H9 (cell line): ENCODE measurements around the gene AK5. TPM values are rescaled to one million over a fixed set of nuclear protein-coding genes. Genes with fewer than 3 reads are reported as not detected.

Experiments used
- DNase-seq: peaks from one replicate; pipeline ENCODE4 v3.0.0-alpha.2; 2017
- H2AFZ ChIP-seq: one replicate; pipeline ENCODE4 v1.6.1; 2013; ENCODE audit warnings: mild to moderate bottlenecking, low read length, control low read depth, moderate library complexity
- H2AK5ac ChIP-seq: 2 replicates; pipeline ENCODE4 v1.6.1; 2013; ENCODE audit warnings: low read length, control low read depth, mixed read lengths; ENCODE audit not compliant: insufficient read length
- H2BK120ac ChIP-seq: one replicate; pipeline ENCODE4 v1.6.1; 2013; ENCODE audit warnings: low read depth, mild to moderate bottlenecking, low read length, control low read depth, inconsistent platforms; ENCODE audit not compliant: poor library complexity, severe bottlenecking
- H2BK12ac ChIP-seq: 2 replicates; pipeline ENCODE4 v1.6.1; 2013; ENCODE audit warnings: low read length, control low read depth, mixed read lengths, low read depth; ENCODE audit not compliant: insufficient read length
- H2BK15ac ChIP-seq: 2 replicates; pipeline ENCODE4 v1.6.1; 2013; ENCODE audit warnings: low read depth, low read length, control low read depth
- H2BK20ac ChIP-seq: one replicate; pipeline ENCODE4 v1.6.1; 2013; ENCODE audit warnings: low read depth, mild to moderate bottlenecking, low read length, control low read depth, inconsistent platforms; ENCODE audit not compliant: poor library complexity, severe bottlenecking
- H2BK5ac ChIP-seq: 2 replicates; pipeline ENCODE4 v1.6.1; 2013; ENCODE audit warnings: low read length, control low read depth, mixed read lengths; ENCODE audit not compliant: insufficient read length
- H3K14ac ChIP-seq: 2 replicates; pipeline ENCODE4 v1.6.1; 2013; ENCODE audit warnings: low read length, control low read depth; ENCODE audit not compliant: insufficient read depth
- H3K18ac ChIP-seq: 2 replicates; pipeline ENCODE4 v1.6.1; 2013; ENCODE audit warnings: low read depth, mild to moderate bottlenecking, mixed read lengths, low read length, control low read depth; ENCODE audit not compliant: insufficient read length
- H3K23ac ChIP-seq: 2 replicates; pipeline ENCODE4 v1.6.1; 2013; ENCODE audit warnings: low read length, control low read depth, mixed read lengths, low read depth; ENCODE audit not compliant: insufficient read length
- H3K23me2 ChIP-seq: 2 replicates; pipeline ENCODE4 v1.6.1; 2013; ENCODE audit warnings: low read depth, mild to moderate bottlenecking, mixed read lengths, low read length, control low read depth; ENCODE audit not compliant: insufficient read length, poor library complexity, severe bottlenecking
- H3K27ac ChIP-seq: 2 replicates; pipeline ENCODE4 v1.5.1; 2013; ENCODE audit warnings: low read length, control low read depth, mixed read lengths, low read depth; ENCODE audit not compliant: insufficient read length
- H3K27me3 ChIP-seq: 2 replicates; pipeline ENCODE4 v1.6.1; 2013; ENCODE audit warnings: low read length, control low read depth, inconsistent platforms; ENCODE audit not compliant: insufficient read depth
- H3K4ac ChIP-seq: 2 replicates; pipeline ENCODE4 v1.6.1; 2013; ENCODE audit warnings: low read depth, mild to moderate bottlenecking, control low read depth, inconsistent platforms, low read length, moderate library complexity
- H3K4me1 ChIP-seq: 2 replicates; pipeline ENCODE4 v1.6.1; 2013; ENCODE audit warnings: low read length, control low read depth, inconsistent platforms; ENCODE audit not compliant: insufficient read depth
- H3K4me2 ChIP-seq: 2 replicates; pipeline ENCODE4 v1.6.1; 2013; ENCODE audit warnings: low read length, control low read depth, mixed read lengths; ENCODE audit not compliant: insufficient read length, insufficient read depth
- H3K56ac ChIP-seq: 2 replicates; pipeline ENCODE4 v1.6.1; 2013; ENCODE audit warnings: low read depth, mild to moderate bottlenecking, mixed read lengths, low read length, control low read depth; ENCODE audit not compliant: insufficient read length
- H3K79me1 ChIP-seq: 2 replicates; pipeline ENCODE4 v1.6.1; 2013; ENCODE audit warnings: low read depth, mild to moderate bottlenecking, moderate library complexity, low read length, control low read depth, inconsistent platforms; ENCODE audit not compliant: insufficient read depth, poor library complexity, severe bottlenecking
- H3K79me2 ChIP-seq: 2 replicates; pipeline ENCODE4 v1.6.1; 2013; ENCODE audit warnings: low read length, control low read depth, inconsistent platforms; ENCODE audit not compliant: insufficient read depth
- H3K9ac ChIP-seq: 2 replicates; pipeline ENCODE4 v1.6.1; 2013; ENCODE audit warnings: low read length, control low read depth, mixed read lengths; ENCODE audit not compliant: insufficient read length; ENCODE audit errors: extremely low read depth
- H3K9me3 ChIP-seq: one replicate; pipeline ENCODE4 v1.6.1; 2013; ENCODE audit warnings: low read depth, low read length, inconsistent platforms; ENCODE audit not compliant: control insufficient read depth
- H3T11ph ChIP-seq: one replicate; pipeline ENCODE4 v1.6.1; 2013; ENCODE audit warnings: mild to moderate bottlenecking, low read length, control low read depth, inconsistent platforms
- H4K20me1 ChIP-seq: one replicate; pipeline ENCODE4 v1.6.1; 2013; ENCODE audit not compliant: control insufficient read depth, insufficient read length, insufficient read depth
- H4K5ac ChIP-seq: 2 replicates; pipeline ENCODE4 v1.6.1; 2013; ENCODE audit warnings: low read depth, mild to moderate bottlenecking, mixed read lengths, low read length, control low read depth; ENCODE audit not compliant: insufficient read length
- H4K8ac ChIP-seq: replicated peaks from 2 replicates; pipeline ENCODE4 v1.6.1; 2013; ENCODE audit warnings: low read length, control low read depth, mixed read lengths, low read depth; ENCODE audit not compliant: insufficient read length
- H4K91ac ChIP-seq: 2 replicates; pipeline ENCODE4 v1.6.1; 2013; ENCODE audit warnings: low read depth, mild to moderate bottlenecking, moderate library complexity, mixed read lengths, low read length, control low read depth; ENCODE audit not compliant: insufficient read length
- H3K27ac Mint-ChIP-seq, 3 experiments: 2 replicates in 2 of 3; 3 replicates in 1 of 3; pipeline ENCODE4 v1.8.0; 2020 to 2021; ENCODE audit warnings: mixed read lengths in 3 of 3, mild to moderate bottlenecking in 1 of 3, moderate library complexity in 1 of 3
- H3K27me3 Mint-ChIP-seq: 2 replicates; pipeline ENCODE4 v1.8.0; 2021; ENCODE audit warnings: low read depth, mild to moderate bottlenecking, moderate library complexity, mixed read lengths
- H3K36me3 Mint-ChIP-seq, 3 experiments: 2 replicates in 2 of 3; 3 replicates in 1 of 3; pipeline ENCODE4 v1.8.0; 2020 to 2021; ENCODE audit warnings: low read depth in 3 of 3, mixed read lengths in 3 of 3; ENCODE audit not compliant: insufficient read depth in 1 of 3
- H3K4me1 Mint-ChIP-seq, 2 experiments: 2 replicates each; pipeline ENCODE4 v1.8.0; 2020; ENCODE audit warnings: mixed read lengths in 2 of 2
- H3K4me3 Mint-ChIP-seq, 2 experiments: 2 replicates in 1 of 2; 3 replicates in 1 of 2; pipeline ENCODE4 v1.8.0; 2020 to 2021; ENCODE audit warnings: mild to moderate bottlenecking in 2 of 2, mixed read lengths in 2 of 2, moderate library complexity in 1 of 2
- H3K9me3 Mint-ChIP-seq, 2 experiments: 2 replicates in 1 of 2; 3 replicates in 1 of 2; pipeline ENCODE4 v1.8.0; 2020; ENCODE audit warnings: mild to moderate bottlenecking in 2 of 2, mixed read lengths in 2 of 2, moderate library complexity in 1 of 2
- whole genome bisulfite sequencing: extraction: QIAGEN DNeasy Blood & Tissue Kit; methylation state at CpG from one replicate; pipeline ENCODE4 v1.1.7; 2013; ENCODE audit warnings: missing lambda C conversion rate, low lambda C conversion rate, mixed read lengths; ENCODE audit not compliant: insufficient read length; ENCODE audit errors: extremely low coverage; 5-methylcytosine and 5-hydroxymethylcytosine counted together
- total RNA-seq: library from RNA; stranded (reverse); gene quantifications from 2 replicates; pipeline ENCODE4 v1.2.1, GENCODE V29; 2021
- TF ChIP-seq, protein P1 (sequence below): fragments of 200-600 bp; sonication (generic); conservative IDR thresholded peaks from 3 replicates; pipeline ENCODE4 v1.8.0; 2021; ENCODE audit warnings: antibody characterized with exemption, mild to moderate bottlenecking

AK5 gene
- total RNA-seq, 1 experiment from 2014 or later = 2.5 TPM

DNA sequence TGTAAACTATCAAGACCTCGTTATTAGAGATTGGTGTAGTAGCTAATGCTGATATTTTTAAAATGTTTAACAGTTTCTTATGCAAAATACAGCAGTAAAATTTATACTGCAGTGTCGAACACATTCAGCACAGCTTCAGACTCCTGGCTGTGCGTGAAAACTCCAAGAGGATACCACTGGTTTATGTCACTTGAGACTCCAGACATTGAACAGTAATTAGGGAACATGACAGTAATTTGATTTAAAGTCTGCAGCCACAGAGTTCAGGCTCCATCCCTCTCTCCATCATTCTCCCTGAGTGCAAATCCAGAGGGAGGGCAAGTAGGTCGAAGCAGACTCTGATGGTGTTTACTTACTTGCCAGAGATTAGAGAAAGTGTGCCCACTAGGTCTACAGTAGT is 94.2 kb downstream of the AK5 start:
- no peak for DNase-seq
- no peaks in the 10 kb centered on the region for H3K27me3 ChIP-seq
- no peaks in the 10 kb centered on the region for H3K27me3 Mint-ChIP-seq
- no peak overlapping the region for H4K8ac ChIP-seq
- H3K9me3 Mint-ChIP-seq = no peaks in the 10 kb centered on the region
- no peak overlapping the region for H3K14ac ChIP-seq
- H3K9ac ChIP-seq = no peak overlapping the region
- H3K79me1 ChIP-seq = no peaks in the 10 kb centered on the region
- H3K4me1 ChIP-seq = no peaks in the 10 kb centered on the region
- H2BK20ac ChIP-seq = no peak overlapping the region
- no peak overlapping the region for H2AK5ac ChIP-seq
- H3K9me3 ChIP-seq = no peaks in the 10 kb centered on the region
- no peak overlapping the region for H3K4ac ChIP-seq
- no peak overlapping the region for H2AFZ ChIP-seq
- H4K5ac ChIP-seq = no peak overlapping the region
- H4K20me1 ChIP-seq = no peaks in the 10 kb centered on the region
- no peak overlapping the region for H3K27ac ChIP-seq
- H3K27ac Mint-ChIP-seq = no peak overlapping the region
- H3K36me3 Mint-ChIP-seq = no peaks in the 10 kb centered on the region
- H3K4me3 Mint-ChIP-seq = no peak overlapping the region
- H3K4me2 ChIP-seq = no peak overlapping the region
- no peak overlapping the region for H3K56ac ChIP-seq
- no peak overlapping the region for H3T11ph ChIP-seq
- no CpG with 5 or more reads among the region's 4 CpGs for WGBS
- no peak overlapping the region for H2BK120ac ChIP-seq
- H3K23me2 ChIP-seq = no peaks in the 10 kb centered on the region
- H2BK5ac ChIP-seq = no peak overlapping the region
- H3K23ac ChIP-seq = no peak overlapping the region
- peaks cover 4% of the 10 kb centered on the region in 2 experiments; a peak in 3 of 4 replicates for H3K4me1 Mint-ChIP-seq
- H4K91ac ChIP-seq = no peak overlapping the region
- no peaks in the 10 kb centered on the region for H3K79me2 ChIP-seq
- no peak overlapping the region for H3K18ac ChIP-seq
- TF ChIP-seq, protein P1, sequence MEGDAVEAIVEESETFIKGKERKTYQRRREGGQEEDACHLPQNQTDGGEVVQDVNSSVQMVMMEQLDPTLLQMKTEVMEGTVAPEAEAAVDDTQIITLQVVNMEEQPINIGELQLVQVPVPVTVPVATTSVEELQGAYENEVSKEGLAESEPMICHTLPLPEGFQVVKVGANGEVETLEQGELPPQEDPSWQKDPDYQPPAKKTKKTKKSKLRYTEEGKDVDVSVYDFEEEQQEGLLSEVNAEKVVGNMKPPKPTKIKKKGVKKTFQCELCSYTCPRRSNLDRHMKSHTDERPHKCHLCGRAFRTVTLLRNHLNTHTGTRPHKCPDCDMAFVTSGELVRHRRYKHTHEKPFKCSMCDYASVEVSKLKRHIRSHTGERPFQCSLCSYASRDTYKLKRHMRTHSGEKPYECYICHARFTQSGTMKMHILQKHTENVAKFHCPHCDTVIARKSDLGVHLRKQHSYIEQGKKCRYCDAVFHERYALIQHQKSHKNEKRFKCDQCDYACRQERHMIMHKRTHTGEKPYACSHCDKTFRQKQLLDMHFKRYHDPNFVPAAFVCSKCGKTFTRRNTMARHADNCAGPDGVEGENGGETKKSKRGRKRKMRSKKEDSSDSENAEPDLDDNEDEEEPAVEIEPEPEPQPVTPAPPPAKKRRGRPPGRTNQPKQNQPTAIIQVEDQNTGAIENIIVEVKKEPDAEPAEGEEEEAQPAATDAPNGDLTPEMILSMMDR = no peak
- H2BK15ac ChIP-seq = no peak overlapping the region
- no peak overlapping the region for H2BK12ac ChIP-seq
